IPS-11a (cell line): ENCODE measurements around the gene SLC44A2.

Source experiments
- H3K4me3 ChIP-seq: one replicate; pipeline ENCODE4 v1.5.1; 2013; ENCODE audit warnings: low read depth, low read length, control low read depth

Gene SLC44A2

DNA sequence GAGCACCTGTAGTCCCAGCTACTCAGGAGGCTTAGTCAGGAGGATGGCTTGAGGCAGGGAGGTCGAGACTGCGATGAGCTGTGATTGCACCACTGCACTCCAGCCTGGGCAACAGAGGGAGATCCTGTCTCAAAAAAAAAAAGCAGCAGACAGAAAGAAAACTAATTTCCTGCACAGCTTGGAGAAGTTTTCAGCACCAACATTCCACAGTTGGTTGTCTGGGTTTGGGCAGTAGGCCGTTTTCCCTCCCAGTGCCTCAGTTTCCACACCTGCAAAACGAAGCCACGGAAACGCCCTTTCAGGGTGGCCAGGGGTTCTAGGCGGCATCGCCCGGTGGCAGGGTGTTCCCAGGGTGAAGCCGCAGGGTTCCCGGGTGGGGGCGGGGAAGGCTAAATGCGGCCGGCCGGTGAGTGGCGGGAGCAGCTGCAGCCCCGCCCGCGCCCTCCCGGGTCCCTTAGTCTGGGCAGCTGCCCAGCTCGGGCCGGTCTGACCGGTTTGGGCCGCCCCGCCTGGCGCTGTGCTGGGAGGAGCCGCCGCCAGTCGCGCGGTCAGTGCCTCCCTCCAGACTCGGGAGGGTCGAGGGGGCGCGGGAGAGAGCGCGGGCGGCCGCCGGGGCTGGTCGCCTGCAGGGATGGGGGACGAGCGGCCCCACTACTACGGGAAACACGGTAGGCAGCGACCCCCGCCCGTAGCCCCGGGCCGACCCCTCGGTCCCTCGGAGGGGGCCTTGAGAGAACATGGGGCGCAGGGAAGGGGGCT, at the start of gene SLC44A2:
TSS of gene SLC44A2 (plus strand) at position 551 of the 759 bp plus-strand sequence. CDS start at position 632, 81 bp downstream.
- H3K4me3 ChIP-seq: peak within 1 kb of the TSS; percentile 49

DNA sequence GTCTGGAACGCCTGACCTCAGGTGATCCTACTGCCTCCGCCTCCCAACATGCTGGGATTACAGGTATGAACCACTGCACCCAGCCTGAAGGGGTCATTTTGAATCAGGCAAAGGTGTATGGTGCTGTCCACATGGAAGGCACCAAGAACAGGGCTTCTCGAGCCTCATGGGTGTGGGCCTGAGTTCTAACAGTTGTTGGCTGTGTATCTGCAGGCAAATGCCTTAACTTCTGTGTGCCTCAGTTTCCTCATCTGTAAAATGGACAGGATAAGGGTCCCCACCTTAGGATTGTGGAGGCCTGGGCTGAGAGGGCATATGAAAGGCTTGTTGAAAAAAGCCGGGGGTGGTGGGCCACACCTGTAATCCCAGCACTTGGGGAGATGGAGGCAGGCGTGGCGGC, 47.4 kb upstream of the SLC44A2 start:
- no peak overlapping the region for H3K4me3 ChIP-seq

GRCh38 chr19:10580979-10581631, 44.2 kb upstream of the SLC44A2 start:
- no peak overlapping the region for H3K4me3 ChIP-seq

GRCh38 chr19:10582091-10582490, 43.3 kb upstream of the SLC44A2 start:
- H3K4me3 ChIP-seq: no peak overlapping the region

DNA sequence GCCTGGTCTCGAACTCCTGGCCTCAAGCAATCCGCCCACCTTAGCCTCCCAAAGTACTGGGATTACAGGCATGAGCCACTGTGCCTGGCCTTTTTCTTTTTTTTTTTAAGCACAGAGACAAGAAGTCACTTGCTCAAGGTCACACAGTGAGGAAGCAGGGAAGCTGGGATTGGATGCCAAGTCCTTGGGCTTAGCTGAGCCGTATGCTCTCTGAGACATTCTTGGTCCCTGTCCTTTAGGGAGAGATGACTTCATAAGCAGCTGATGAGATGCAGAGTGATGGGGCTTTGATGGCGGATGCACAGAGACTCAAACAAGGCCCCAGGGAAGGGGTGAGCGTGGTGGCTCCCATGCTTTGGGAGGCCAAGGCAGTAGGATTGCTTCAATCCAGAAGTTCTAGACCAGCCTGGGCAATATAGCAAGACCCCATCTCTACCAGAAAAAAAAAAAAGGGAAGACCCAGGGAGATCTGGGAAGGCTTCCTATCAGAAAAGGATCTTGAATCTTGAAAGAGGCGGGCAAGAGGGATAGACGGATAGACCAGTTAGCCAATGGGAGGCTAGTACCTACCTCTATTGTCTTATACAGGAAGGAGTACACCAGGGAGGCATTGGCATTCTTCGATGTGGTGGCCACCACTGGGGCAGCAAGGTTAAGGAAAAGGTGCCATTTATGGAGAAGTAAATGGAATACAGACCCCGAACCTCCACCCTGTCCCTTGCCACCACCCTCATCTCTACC, 42.1 kb upstream of the SLC44A2 start:
- no peak overlapping the region for H3K4me3 ChIP-seq

- H3K4me3 ChIP-seq: peak overlapping the region; percentile 77
These were observed 39.0 kb upstream of the SLC44A2 start for GRCh38 chr19:10586396-10586795.

DNA sequence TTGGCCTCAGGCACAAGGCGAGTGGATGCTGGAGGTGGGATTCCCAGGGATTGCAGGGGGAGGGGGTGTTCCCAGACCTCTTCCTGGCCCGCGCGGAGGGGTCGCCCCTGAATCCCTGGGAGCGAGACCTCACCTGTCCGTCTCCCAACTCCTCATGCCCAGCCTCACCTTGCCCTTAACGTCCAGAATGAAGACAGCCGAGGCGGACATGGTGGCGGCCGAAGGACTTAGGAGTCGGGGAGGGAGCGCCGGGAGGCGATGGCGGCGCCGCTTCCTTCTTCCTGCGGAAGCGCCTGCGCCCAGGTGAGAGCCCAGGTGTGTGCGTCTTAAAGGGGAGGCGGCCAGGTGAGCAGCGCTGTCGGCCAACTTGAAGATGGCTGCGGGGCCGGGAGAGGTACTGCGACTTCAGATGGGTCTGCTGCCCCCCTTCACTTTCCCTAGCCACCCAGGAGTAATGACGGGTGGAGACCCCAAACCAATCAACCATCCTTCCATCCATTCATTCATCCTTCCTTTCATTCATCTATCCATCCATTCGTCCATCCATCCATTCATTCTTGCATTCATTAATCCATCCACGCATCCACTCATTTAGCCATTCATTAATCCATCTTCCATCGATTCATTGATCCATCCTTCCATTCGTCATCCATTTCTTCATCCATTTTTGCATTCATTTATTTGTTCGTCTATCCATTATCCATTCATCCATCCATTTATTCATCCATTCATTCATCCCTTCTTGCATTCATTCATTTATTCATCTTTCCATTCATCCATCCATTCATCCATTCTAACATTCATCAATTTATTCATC, 38.1 kb upstream of the SLC44A2 start, which contains the start of gene AP1M2:
TSS of gene AP1M2 (minus strand) at position 291 of the 817 bp plus-strand sequence. CDS start at position 210, 81 bp downstream.
- H3K4me3 ChIP-seq: peak within 1 kb of the TSS; percentile 77

DNA sequence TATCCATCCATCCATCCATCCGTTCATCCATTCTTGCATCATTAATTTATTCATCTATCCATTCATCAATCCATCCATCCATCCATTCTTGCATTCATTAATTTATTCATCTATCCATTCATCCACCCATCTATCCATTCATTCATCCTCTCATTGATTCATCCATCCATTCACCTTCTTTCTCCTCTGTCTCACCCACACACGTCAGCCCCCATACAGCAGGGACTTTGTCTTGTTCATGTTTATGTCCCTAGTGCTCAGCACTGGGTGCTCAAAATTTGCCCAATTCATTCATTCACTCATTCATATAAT, 37.6 kb upstream of the SLC44A2 start:
- no peak overlapping the region for H3K4me3 ChIP-seq

DNA sequence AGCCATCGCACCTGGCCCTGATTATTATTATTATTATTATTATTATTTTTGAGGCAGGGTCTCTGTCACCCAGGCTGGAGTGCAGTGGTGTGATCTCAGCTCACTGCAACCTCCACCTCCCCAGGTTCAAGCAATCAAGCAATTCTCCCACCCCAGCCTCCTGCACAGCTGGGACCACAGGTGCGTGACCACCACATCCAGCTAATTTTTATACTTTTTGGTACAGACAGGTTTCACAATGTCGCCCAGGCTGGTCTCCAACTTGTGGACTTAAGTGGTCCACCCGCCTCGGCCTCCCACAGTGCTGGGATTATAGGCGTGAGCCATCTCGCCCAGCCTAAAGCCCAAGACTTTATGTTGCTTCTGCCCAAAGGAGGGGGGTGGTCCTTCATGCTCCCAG, 32.2 kb upstream of the SLC44A2 start:
- H3K4me3 ChIP-seq: no peak overlapping the region

GRCh38 chr19:10593820-10594637, 31.3 kb upstream of the SLC44A2 start:
- no peak overlapping the region for H3K4me3 ChIP-seq

- no peak overlapping the region for H3K4me3 ChIP-seq
These were observed 25.2 kb upstream of the SLC44A2 start for GRCh38 chr19:10600149-10600548.

DNA sequence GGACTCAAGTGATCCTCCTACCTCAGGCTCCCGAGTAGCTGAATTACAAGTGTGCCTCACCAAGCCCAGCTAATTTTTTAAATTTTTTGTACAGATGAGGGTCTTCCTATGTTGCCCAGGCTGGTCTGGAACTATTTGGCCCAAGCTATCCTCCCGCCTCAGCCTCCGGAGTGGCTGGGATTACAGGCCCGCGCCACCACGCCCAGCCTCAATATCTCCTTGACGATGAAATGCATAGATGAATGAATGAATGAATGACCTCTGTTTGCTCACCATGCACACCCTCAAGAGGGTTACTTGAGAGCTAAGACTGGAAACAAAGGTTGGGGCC, 23.4 kb upstream of the SLC44A2 start:
- no peak overlapping the region for H3K4me3 ChIP-seq

DNA sequence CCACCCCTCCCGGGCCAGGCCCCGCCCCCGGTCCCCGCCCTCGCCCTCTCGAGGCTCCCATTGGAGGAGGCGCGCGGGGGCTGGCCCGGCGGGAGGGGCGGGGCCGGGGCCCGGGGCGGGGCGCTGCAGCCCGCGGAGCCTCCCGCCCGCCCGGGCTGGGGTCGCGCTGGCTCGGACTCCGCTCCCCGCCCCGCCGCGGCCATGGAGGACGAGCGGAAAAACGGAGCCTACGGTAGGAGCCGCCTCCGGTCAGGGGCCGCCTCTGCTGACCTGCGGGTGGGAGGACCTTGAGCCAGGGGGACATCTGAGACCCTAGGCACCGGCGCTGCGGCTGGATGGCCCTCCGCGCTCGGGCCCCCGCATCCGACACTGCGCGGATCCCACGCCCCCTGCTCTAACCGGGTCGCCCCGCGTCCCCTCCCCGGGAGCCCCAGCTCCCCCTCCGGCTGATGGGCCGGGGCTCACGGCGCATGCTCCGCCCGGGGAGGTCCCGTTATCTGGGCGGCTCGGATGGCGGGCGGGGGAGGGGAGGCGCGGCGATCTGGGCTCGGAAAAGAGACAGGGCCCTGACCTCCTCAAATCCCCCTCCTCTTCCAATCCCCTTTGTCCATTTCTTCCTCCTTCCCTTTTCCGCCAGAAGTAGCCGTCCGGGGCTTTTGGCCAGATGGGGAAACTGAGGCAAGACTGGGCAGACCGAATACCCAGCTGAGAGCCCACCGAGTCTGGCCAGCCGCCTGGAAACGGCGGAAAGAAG, 22.8 kb upstream of the SLC44A2 start:
- peak overlapping the region; percentile 85 for H3K4me3 ChIP-seq

- H3K4me3 ChIP-seq: peak overlapping the region; percentile 85
These were observed 22.1 kb upstream of the SLC44A2 start for GRCh38 chr19:10603084-10603872.

GRCh38 chr19:10603873-10604459, 21.4 kb upstream of the SLC44A2 start:
- H3K4me3 ChIP-seq: no peak overlapping the region

- H3K4me3 ChIP-seq: no peak overlapping the region
These were observed 20.8 kb upstream of the SLC44A2 start for GRCh38 chr19:10604460-10604980.

- no peak overlapping the region for H3K4me3 ChIP-seq
These were observed 13.4 kb upstream of the SLC44A2 start for GRCh38 chr19:10611907-10612306.

- H3K4me3 ChIP-seq: no peak overlapping the region
These were observed 12.7 kb upstream of the SLC44A2 start for GRCh38 chr19:10612499-10613119.
